Measurements from ENCODE around the gene IQCB1.
A peak's percentile ranks its signal among the peaks of the same experiment; 100 is the strongest.

Gene IQCB1

DNA sequence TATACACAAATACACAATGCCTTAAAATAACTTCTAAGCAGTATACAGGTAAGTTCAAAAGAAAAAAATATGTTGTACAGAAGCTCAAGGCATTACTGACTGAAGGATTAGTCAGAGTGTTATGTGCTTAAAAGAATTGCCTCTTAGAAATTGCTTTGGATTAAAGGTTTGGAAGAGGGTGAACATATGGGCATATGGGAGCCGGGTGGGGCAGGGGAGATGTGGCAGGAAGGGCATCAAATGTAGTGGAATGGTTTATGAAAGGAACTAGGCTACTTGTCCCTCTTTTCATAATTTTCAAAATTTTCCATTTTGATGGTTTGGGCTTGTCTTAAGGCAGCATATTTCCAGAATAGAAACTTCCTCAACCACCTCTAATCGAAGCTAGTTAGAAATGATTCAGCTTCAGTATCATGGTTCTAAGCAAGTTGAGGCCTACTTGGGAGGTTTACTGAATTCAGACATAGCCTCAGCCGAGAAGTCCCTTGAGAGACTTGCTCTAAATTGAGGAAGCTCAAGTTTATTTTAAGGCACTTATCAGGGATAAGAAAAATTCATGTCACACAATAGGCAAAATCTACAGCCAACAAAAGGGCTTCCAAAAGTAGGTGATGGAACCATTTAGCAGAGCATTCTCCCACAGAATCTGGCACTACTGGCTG lies 75.2 kb downstream of the IQCB1 start:
- Histone ChIP-seq H3K4me1 (ENCODE audit: control insufficient read depth, insufficient read depth, low read length) (no peaks in the 10 kb centered on the region), H3K9ac (ENCODE audit: low read depth, low read length) (no peak overlapping the region), H3K4me3 (ENCODE audit: low read length) (no peak overlapping the region), H3K27me3 (ENCODE audit: control insufficient read depth, insufficient read depth, low read length) (peaks cover 13% of the 10 kb centered on the region), H3K4me2 (ENCODE audit: low read length) (no peak overlapping the region), H3K36me3 (ENCODE audit: insufficient read depth, low read length) (no peaks in the 10 kb centered on the region), H3K9me3 (replicated peaks; ENCODE audit: low read length) (no peaks in the 10 kb centered on the region)

DNA sequence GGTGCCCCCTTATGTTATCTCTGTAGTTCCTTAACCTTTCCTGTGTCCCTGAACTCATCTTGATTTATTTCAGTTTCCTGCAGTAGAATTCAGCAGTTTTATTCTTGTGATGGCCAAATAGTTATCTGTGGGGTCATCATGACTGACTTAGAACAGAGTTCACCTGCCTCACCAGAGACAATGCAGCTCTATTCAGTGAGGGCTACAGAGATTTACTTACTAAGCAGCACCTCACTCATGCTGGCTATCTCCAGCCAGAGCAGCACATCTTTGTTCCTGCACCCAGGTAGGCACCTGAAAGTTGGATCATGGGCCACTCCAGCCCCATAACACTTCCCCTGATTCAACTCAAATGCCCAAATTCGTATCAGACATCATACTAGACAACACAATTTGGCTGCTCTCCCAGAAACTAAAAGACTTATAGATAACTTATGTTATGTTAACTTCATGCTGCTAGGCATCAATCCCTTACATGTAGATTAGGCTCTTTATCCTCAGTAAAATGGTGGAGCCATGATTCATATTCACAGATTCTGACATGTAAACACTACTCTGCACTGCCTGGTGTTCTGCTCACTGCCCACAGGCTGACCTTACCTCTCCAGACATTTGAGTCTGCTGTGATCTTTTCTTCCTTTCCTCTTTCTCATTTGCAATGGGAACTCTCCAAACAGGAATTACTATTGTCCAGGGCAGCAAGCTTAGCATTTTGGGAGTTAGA lies 76.0 kb downstream of the IQCB1 start:
- Histone ChIP-seq H3K4me1 (ENCODE audit: control insufficient read depth, insufficient read depth, low read length) (no peaks in the 10 kb centered on the region), H3K9me3 (replicated peaks; ENCODE audit: low read length) (no peaks in the 10 kb centered on the region), H3K27me3 (ENCODE audit: control insufficient read depth, insufficient read depth, low read length) (peaks cover 13% of the 10 kb centered on the region), H3K36me3 (ENCODE audit: insufficient read depth, low read length) (no peaks in the 10 kb centered on the region), H3K4me2 (ENCODE audit: low read length) (no peak overlapping the region), H3K4me3 (ENCODE audit: low read length) (no peak overlapping the region), H3K9ac (ENCODE audit: low read depth, low read length) (no peak overlapping the region)

DNA sequence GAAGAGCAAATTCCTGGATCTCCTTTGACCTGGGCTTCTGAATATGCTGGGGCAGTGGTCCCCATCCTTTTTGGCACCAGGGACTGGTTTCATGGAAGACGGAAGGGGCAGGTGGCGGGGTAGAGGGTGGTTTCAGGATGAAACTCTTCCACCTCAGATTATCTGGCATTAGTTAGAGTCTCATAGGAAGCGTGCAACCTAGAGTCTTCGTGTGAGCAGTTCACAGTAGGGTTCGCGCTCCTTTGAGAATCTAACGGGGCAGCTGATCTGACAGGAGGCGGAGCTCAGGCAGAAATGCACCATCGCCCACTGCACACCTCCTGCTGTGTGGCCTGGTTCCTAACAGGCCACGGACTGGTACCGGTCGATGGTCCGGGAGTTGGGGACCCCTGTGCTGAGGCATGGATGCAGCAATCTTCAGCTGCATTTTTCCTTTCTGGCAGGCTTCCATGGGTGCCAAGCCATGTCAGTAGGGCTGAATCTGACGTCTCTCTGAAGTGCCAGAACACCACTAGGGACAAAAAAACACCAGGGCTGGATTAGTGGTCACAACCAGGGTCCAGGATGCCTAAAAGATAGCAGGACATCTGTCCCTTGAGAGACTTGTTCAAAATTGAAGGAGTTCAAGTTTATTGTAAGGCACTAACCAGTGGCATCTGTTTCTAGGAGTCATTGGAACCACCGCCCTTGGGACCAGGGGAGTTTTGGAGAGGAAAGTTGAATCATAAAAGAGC lies 76.9 kb downstream of the IQCB1 start:
- H3K4me2 ChIP-seq (ENCODE audit: low read length) = no peak overlapping the region
- H3K4me1 ChIP-seq (ENCODE audit: control insufficient read depth, insufficient read depth, low read length) = no peaks in the 10 kb centered on the region
- H3K27me3 ChIP-seq (ENCODE audit: control insufficient read depth, insufficient read depth, low read length) = peaks cover 11% of the 10 kb centered on the region
- H3K9ac ChIP-seq (ENCODE audit: low read depth, low read length) = no peak overlapping the region
- no peaks in the 10 kb centered on the region for H3K36me3 ChIP-seq (ENCODE audit: insufficient read depth, low read length)
- H3K4me3 ChIP-seq (ENCODE audit: low read length) = no peak overlapping the region
- H3K9me3 ChIP-seq (replicated peaks; ENCODE audit: low read length) = no peaks in the 10 kb centered on the region

DNA sequence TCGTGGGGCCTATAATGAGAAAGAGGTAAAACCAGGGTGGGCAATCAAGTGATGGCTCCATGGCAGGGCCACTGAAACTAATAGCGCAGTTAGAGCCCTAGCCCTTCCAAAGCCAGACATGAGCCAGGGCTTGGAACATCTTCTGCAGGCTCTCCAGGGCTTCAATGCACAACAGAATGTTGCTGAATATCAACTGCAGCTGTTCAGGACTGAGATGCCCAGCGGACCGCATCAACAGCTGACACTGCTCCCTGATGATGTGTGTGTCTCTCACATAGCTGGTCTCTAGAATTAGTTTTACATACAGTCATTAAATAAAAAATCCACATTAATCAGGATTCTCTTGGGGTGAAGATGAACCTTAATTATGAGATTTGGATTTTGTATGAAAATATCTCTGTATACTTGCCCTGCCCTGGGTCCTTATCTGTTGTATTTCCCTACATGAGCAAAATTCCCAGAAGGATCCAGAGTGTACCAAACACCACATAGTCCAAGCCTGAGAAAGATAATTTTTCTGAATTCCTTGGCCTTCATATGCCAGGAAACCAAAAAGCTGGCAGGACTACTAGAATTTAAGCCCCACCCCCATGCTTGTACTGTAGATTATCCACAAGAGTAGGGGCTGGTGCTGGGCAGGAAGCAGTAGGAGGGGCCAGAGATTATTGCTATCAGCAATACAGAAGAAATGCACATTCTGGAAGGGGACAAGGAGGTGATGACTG lies 77.6 kb downstream of the IQCB1 start:
- Histone ChIP-seq H3K4me1 (ENCODE audit: control insufficient read depth, insufficient read depth, low read length) (no peaks in the 10 kb centered on the region), H3K4me3 (ENCODE audit: low read length) (no peak overlapping the region)

DNA sequence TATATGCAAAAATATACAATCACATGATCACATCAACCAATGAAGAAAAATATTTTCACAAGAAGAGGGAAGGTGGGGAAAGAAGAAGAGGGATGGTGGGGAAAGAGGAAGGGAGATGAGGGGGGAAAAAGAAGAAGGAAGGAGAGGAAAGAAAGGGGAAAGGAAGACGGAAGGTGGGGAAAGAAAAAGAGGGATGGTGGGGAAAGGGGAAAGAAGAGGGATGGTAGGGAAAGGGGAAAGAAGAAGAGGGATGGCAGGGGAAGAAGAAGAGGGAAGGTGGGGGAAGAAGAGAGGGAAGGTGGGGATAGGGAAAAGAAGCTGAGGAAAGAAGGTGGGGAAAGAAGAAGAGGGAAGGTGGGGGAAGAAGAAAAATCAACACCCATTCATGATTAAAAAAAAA lies 82.1 kb downstream of the IQCB1 start:
- H3K9me3 ChIP-seq (replicated peaks; ENCODE audit: low read length) = no peaks in the 10 kb centered on the region
- H3K4me2 ChIP-seq (ENCODE audit: low read length) = no peak overlapping the region
- H3K9ac ChIP-seq (ENCODE audit: low read depth, low read length) = no peak overlapping the region
- peaks cover 3% of the 10 kb centered on the region for H3K27me3 ChIP-seq (ENCODE audit: control insufficient read depth, insufficient read depth, low read length)
- H3K4me1 ChIP-seq (ENCODE audit: control insufficient read depth, insufficient read depth, low read length) = peaks cover 8% of the 10 kb centered on the region
- no peaks in the 10 kb centered on the region for H3K36me3 ChIP-seq (ENCODE audit: insufficient read depth, low read length)
- no peak overlapping the region for H3K4me3 ChIP-seq (ENCODE audit: low read length)

More for the DNA sequence above, 77.6 kb downstream of the IQCB1 start:
- H3K36me3 ChIP-seq (ENCODE audit: insufficient read depth, low read length) = no peaks in the 10 kb centered on the region
- peaks cover 8% of the 10 kb centered on the region for H3K27me3 ChIP-seq (ENCODE audit: control insufficient read depth, insufficient read depth, low read length)
- H3K4me2 ChIP-seq (ENCODE audit: low read length) = no peak overlapping the region
- no peak overlapping the region for H3K9ac ChIP-seq (ENCODE audit: low read depth, low read length)
- no peaks in the 10 kb centered on the region for H3K9me3 ChIP-seq (replicated peaks; ENCODE audit: low read length)

DNA sequence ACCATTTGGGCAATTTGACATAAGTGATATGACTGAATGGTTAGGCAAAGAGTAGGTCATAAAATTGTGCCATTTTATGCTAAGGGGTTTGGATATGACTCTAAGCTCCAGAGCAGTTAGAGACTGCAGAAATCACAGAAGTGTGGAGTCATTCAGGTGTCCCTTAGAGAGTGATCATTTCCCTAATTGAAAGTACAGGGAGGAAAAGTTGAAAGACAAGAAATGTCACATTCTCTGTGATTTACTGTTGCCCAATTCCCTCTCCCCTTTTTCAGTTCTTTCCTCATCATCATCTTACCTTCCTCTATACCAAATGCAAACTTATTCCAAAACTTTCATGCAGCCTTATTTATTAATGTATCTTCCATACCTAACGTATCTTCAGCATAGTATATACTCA lies 82.6 kb downstream of the IQCB1 start:
- no peaks in the 10 kb centered on the region for H3K36me3 ChIP-seq (ENCODE audit: insufficient read depth, low read length)
- H3K4me2 ChIP-seq (ENCODE audit: low read length) = no peak overlapping the region
- no peak overlapping the region for H3K4me3 ChIP-seq (ENCODE audit: low read length)
- no peak overlapping the region for H3K9ac ChIP-seq (ENCODE audit: low read depth, low read length)
- peaks cover 13% of the 10 kb centered on the region for H3K4me1 ChIP-seq (ENCODE audit: control insufficient read depth, insufficient read depth, low read length)
- no peaks in the 10 kb centered on the region for H3K27me3 ChIP-seq (ENCODE audit: control insufficient read depth, insufficient read depth, low read length)
- H3K9me3 ChIP-seq (replicated peaks; ENCODE audit: low read length) = no peaks in the 10 kb centered on the region

DNA sequence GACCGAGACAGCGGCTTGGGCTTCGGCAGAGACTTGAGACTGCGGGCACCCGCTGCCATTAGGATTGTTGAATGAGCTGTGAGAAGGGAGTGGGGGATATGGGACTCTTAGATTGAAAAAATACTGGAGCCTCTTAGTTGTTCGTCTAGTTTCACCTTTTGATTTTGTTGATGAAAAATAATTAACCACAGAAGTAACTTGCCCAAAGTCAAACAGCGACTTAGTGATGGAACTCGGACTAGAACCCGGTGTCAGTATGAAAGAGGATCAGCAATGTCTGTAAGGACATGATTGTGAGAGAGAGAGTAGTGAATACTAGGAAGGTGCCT lies 84.8 kb downstream of the IQCB1 start:
- no peaks in the 10 kb centered on the region for H3K9me3 ChIP-seq (replicated peaks; ENCODE audit: low read length)
- peak overlapping the region; percentile 83 for H3K9ac ChIP-seq (ENCODE audit: low read depth, low read length)
- H3K36me3 ChIP-seq (ENCODE audit: insufficient read depth, low read length) = no peaks in the 10 kb centered on the region
- peak overlapping the region; percentile 85 for H3K4me3 ChIP-seq (ENCODE audit: low read length)
- no peaks in the 10 kb centered on the region for H3K27me3 ChIP-seq (ENCODE audit: control insufficient read depth, insufficient read depth, low read length)
- peak overlapping the region; percentile 81 for H3K4me2 ChIP-seq (ENCODE audit: low read length)
- peaks cover 13% of the 10 kb centered on the region for H3K4me1 ChIP-seq (ENCODE audit: control insufficient read depth, insufficient read depth, low read length)

DNA sequence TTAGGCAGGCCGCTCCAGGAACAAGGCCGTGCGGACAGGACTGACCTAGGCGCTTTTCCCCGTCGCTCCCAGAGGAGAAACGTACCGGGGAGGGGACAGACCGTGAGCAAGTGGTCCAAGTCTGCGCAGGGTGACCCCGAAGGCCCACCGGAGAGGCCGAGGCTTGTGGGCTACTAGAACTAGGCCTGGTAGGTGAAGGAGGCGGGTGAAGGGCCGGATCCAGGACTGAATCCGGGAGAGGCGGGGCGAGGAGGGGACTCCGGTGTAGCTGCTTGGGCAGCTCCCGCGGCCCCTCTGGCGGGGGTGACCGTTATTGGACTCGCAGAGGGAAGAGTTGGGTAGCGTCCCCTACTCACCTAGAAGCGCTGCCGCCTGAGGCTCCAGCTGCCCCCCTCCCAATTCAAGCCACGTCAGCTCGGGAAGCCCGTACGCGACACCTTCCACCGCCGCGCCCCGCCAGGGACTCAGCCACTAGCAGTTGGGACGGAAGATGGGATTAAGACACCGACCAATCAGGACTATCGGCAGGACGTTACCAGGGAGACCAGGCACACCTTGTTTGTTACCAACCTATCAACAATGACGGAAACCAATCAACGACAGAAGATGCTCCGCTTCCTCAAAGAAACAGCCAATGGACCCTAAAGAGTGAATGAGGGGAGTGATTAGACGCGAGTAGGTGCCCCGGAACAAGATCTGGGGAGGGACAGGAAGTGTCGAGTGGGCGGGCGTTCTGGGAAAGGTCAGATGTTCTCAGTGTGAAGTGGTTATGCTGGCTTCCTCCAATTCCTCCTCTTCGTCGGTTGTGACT lies 85.4 kb downstream of the IQCB1 start, which contains the start of gene GOLGB1:
Gene GOLGB1, minus strand, starts transcription at position 466 of the 811 bp plus-strand sequence. CDS start 18,770 bp downstream, outside the sequence.
- H3K27me3 ChIP-seq (ENCODE audit: control insufficient read depth, insufficient read depth, low read length) = no peaks in the 10 kb centered on the region
- peak within 1 kb of the TSS; percentile 87 for H3K4me2 ChIP-seq (ENCODE audit: low read length)
- H3K4me1 ChIP-seq (ENCODE audit: control insufficient read depth, insufficient read depth, low read length) = peaks cover 13% of the 10 kb centered on the region
- H3K4me3 ChIP-seq (ENCODE audit: low read length) = peak within 1 kb of the TSS; percentile 85
- peak within 1 kb of the TSS; percentile 95 for H3K9ac ChIP-seq (ENCODE audit: low read depth, low read length)
- H3K9me3 ChIP-seq (replicated peaks; ENCODE audit: low read length) = no peaks in the 10 kb centered on the region
- H3K36me3 ChIP-seq (ENCODE audit: insufficient read depth, low read length) = no peaks in the 10 kb centered on the region

DNA sequence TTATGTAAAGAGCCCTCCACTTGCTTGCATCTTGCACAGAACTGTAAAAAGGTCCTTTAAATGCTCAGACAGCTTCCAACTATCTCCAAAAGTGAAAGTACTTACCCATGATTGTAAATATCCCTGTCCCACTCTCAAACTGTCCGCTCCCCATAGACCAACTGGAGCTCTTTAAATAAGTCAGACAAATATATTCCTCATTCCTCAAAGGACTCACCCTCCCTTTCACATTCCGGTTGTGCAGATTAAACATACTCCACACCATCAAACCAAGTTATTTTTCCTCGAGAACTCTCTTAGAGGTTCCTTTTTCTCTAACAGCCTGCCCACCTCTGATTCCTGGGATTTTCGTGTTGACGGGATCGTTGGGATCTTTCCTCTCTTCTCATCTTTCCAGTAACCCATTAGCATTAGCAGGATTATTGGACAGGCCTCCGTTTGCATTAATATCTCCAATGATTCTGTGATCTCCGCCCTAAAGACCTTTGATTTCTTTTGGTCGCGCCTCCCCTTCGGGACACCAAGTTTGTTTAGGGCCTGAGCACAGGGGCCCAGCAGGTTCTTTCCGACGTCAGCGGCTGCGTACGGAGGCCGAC lies 86.1 kb downstream of the IQCB1 start:
- Histone ChIP-seq H3K4me2 (ENCODE audit: low read length) (peak overlapping the region; percentile 87), H3K9ac (ENCODE audit: low read depth, low read length) (peak overlapping the region; percentile 95), H3K27me3 (ENCODE audit: control insufficient read depth, insufficient read depth, low read length) (no peaks in the 10 kb centered on the region), H3K9me3 (replicated peaks; ENCODE audit: low read length) (no peaks in the 10 kb centered on the region), H3K36me3 (ENCODE audit: insufficient read depth, low read length) (no peaks in the 10 kb centered on the region), H3K4me3 (ENCODE audit: low read length) (peak overlapping the region; percentile 85), H3K4me1 (ENCODE audit: control insufficient read depth, insufficient read depth, low read length) (peaks cover 13% of the 10 kb centered on the region)

DNA sequence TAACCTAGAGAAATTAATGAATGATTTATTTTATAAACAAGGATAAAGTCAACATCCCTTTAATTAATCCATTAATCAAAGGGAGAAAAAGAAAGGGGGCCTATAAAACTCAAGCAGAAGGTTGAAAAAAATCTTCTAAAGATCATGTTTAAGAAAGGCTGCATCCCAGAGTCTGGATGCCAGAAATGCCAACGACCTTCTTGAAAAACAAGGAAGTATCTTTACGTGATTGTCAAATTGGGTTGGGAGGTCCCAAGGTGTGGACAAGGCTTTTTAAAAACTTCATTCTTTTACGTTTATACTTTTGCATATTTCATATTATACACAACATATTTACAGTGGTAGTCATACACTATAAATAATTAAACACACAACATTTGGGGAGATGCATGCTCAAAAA lies 86.9 kb downstream of the IQCB1 start:
- H3K9me3 ChIP-seq (replicated peaks; ENCODE audit: low read length) = no peaks in the 10 kb centered on the region
- peaks cover 13% of the 10 kb centered on the region for H3K4me1 ChIP-seq (ENCODE audit: control insufficient read depth, insufficient read depth, low read length)
- H3K4me3 ChIP-seq (ENCODE audit: low read length) = peak overlapping the region; percentile 85
- H3K36me3 ChIP-seq (ENCODE audit: insufficient read depth, low read length) = no peaks in the 10 kb centered on the region
- peak overlapping the region; percentile 87 for H3K4me2 ChIP-seq (ENCODE audit: low read length)
- H3K9ac ChIP-seq (ENCODE audit: low read depth, low read length) = peak overlapping the region; percentile 95
- no peaks in the 10 kb centered on the region for H3K27me3 ChIP-seq (ENCODE audit: control insufficient read depth, insufficient read depth, low read length)
